CD4-positive, alpha-beta T cell treated with Interleukin-6 for 4 hours (primary cell): Measurements from ENCODE around the gene NOTCH2.

Experiments used
- DNase-seq: peaks from one replicate; pipeline ENCODE4 v3.0.0-alpha.2; 2020; ENCODE audit warnings: mixed read lengths

Gene NOTCH2

GRCh38 chr1:119870917-119871596 lies 198.4 kb downstream of the NOTCH2 start:
- peak; percentile 56 for DNase-seq

- DNase-seq = no peak
These were observed 199.5 kb downstream of the NOTCH2 start for GRCh38 chr1:119869995-119870394.

DNA sequence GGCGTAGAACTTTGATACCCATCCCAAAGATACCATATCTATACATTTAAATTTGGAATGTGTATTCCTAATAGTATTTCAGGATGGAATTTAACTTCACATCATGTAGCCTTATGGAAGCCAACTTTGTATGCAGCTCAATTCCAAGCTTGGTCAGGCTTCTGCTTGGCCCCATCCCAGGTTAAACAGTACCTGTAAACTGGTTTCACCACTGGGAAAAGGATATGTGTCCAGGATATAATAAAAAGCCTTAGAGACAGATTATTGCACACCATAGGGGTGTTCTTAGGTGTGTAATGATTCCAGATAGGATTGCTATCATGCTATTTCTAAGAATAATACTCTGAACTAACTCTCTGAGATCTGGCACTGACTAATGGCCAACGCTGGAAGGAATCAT lies 201.3 kb downstream of the NOTCH2 start:
- DNase-seq = no peak

GRCh38 chr1:119866451-119866850 lies 203.0 kb downstream of the NOTCH2 start:
- DNase-seq = no peak

DNA sequence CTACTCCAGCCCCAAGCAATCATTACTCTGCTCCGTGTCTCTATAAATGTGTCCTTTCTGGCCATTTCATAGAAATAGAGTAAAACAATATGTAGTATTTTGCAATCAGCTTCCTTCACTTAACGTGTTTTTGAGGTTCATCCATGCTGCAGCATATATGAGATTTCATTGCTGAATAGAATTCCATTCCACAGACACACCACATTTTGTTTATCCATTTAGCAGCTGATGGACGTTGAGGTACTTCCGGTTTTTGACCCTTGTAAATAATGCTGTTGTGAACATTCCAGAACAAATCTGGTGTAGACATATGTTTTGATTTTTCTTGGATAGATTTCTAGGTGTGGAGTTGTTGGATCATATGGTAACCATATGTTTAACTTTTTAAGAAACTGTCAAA lies 203.8 kb downstream of the NOTCH2 start:
- DNase-seq = no peak

DNA sequence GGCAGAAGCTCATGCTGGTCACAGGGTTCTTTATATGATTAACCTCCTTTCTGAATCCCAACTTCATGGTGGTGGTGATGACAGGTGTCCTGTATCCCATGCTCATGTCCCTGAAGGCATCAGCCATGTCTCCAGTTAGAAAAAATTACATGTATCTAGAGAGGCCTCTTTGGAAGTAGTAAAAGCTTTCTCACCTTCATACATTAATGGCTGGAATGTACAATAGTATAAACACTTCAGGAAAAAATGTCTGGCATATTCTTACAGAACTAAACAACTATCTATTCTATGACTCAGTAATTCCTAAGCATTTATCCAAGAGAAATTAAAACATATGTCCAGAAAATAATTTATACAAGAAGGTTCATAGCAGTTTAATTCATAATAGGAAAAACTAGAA lies 207.2 kb downstream of the NOTCH2 start:
- DNase-seq = no peak
